Prostate gland (tissue), 2 donors: ENCODE results near the gene TAS2R31. TPM values are rescaled to one million over a fixed set of nuclear protein-coding genes. Genes with fewer than 3 reads are reported as not detected.
"Not testable (repeated sequence)": the region's sequence is repeated elsewhere in the genome, so short reads cannot be mapped to it uniquely, and the experiment has no call there.

ENCODE experiments used
- DNase-seq: peaks from one replicate; pipeline ENCODE4 v3.0.0-alpha.2; 2019; ENCODE audit warnings: low spot score
- H3K27ac ChIP-seq, 2 donors: fragments of 200-600 bp; sonication (generic); 2 replicates each; pipeline ENCODE4 v1.5.1; 2017 to 2019
- H3K27me3 ChIP-seq: fragments of 200-600 bp; sonication (generic); replicated peaks from 2 replicates; pipeline ENCODE4 v1.5.1; 2019; ENCODE audit not compliant: insufficient read depth
- H3K36me3 ChIP-seq, 2 donors: fragments of 200-600 bp; sonication (generic); 1 replicate in 1 of 2; 2 replicates in 1 of 2; pipeline versions ENCODE4 v1.5.1 to v1.8.1; 2017 to 2019
- H3K4me1 ChIP-seq: fragments of 200-600 bp; sonication (generic); replicated peaks from 2 replicates; pipeline ENCODE4 v1.5.1; 2019
- H3K4me3 ChIP-seq, 2 donors: fragments of 200-600 bp; sonication (generic); 2 replicates each; pipeline ENCODE4 v1.5.1; 2017 to 2019
- H3K9me3 ChIP-seq: fragments of 200-600 bp; sonication (generic); 2 replicates; pipeline ENCODE4 v1.5.1; 2017
- CTCF ChIP-seq, 4 experiments: fragments of 200-600 bp in 2 of 4; fragments of 450-650 bp in 2 of 4; sonication (generic) in 2 of 4; IDR thresholded peaks; 1 replicate in 3 of 4; 2 replicates in 1 of 4; pipeline ENCODE4 v1.5.1; 2016 to 2019; ENCODE audit warnings: antibody characterized with exemption in 4 of 4, mild to moderate bottlenecking in 2 of 4, moderate library complexity in 2 of 4
- POLR2A ChIP-seq: fragments of 450-650 bp; IDR thresholded peaks from one replicate; pipeline ENCODE4 v1.6.1; 2016; ENCODE audit warnings: antibody characterized with exemption, mild to moderate bottlenecking
- POLR2AphosphoS5 ChIP-seq: sonication (generic); formaldehyde crosslinking; IDR thresholded peaks from one replicate; pipeline ENCODE4 v1.6.1; 2017; ENCODE audit warnings: antibody characterized with exemption
- WGBS: methylation state at CpG from one replicate; pipeline ENCODE4 v1.1.5; 2018; 5-methylcytosine and 5-hydroxymethylcytosine counted together
- intact Hi-C: fragments of 100-400 bp; cut with DNase I; formaldehyde crosslinking; loops from one replicate; pipeline ENCODE4 v1.14.2; 2022
- total RNA-seq, 2 donors: library from RNA; depleted of rRNA; stranded (reverse); fragments of >200 nt; gene quantifications; one replicate each; pipeline ENCODE4 v1.1.0, GENCODE V29; 2016

Gene TAS2R31
- total RNA-seq, 2 donors from 2014 or later, result 0.59 to 5.1 TPM

DNA sequence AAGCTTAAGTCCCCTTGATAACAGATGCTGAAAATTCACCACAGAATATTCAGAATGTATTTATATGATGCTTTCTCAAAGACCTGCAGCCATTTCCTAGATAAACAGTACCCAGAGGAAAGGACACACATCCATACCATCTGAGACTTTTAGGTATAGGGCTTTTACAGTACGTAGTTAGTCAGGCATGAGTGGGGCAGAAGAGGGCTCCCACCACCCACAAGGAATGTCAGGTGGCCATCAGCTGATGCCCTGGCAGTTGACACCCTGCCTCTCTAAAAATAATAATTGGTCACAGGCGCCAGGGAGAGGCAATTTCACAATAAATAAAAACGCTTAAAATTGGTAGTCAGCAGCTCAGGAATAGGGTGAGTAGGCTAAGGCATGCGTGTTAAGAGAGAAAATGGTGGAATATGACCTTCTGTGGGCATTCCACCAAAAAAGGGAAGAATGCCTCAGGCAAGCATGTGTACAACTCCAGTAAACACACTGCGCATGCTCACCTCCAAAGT lies 38.7 kb upstream of the TAS2R31 start:
- H3K36me3 ChIP-seq, result no peaks in the 10 kb centered on the region
- no peaks in the 10 kb centered on the region for H3K4me1 ChIP-seq
- no peak for DNase-seq
- 92% methylated on average over 5 of the region's 5 CpGs for WGBS
- no peak for TF ChIP-seq POLR2A
- H3K9me3 ChIP-seq, result no peaks in the 10 kb centered on the region
- no peak overlapping the region for H3K27ac ChIP-seq
- intact Hi-C loops, result no loop called here
- no peaks in the 10 kb centered on the region for H3K27me3 ChIP-seq
- H3K4me3 ChIP-seq, result no peak overlapping the region

- Histone ChIP-seq H3K4me1 (no peaks in the 10 kb centered on the region), H3K27ac (no peak overlapping the region), H3K9me3 (no peaks in the 10 kb centered on the region), H3K27me3 (no peaks in the 10 kb centered on the region), H3K4me3 (no peak overlapping the region), H3K36me3 (no peaks in the 10 kb centered on the region)
- 75% methylated on average over 2 of the region's 2 CpGs for WGBS
- intact Hi-C loops, result no loop called here
- DNase-seq, result no peak
- TF ChIP-seq CTCF (IDR thresholded peaks at IDR 0.05) (no peak), POLR2AphosphoS5 (no peak), POLR2A (no peak)
Measured at GRCh38 chr12:11067514-11067913, 36.3 kb upstream of the TAS2R31 start.

DNA sequence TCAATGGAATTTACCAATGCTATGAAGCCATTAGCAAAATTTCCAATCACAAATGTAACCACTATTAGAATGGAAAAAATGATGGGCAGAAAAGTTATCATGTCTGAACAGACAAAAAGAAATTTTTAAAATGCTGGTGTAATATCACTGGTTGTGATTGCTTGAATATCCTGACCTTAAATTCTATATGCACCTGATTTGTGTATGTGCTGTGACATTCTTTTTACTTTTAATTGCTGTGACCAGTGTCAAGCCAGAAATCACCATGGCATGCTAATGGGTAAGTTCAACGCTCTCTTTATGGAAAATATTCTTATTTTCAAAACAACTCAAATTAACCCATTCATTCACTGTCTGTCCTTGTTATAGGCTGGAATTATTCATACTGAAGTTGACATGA lies 31.0 kb upstream of the TAS2R31 start, which contains the start of gene TAS2R46:
TAS2R46 (minus strand) TSS at position 101 of the 400 bp plus-strand sequence; CDS start at position 101, 0 bp downstream.
- intact Hi-C loops, H3K36me3 ChIP-seq, H3K4me3 ChIP-seq, H3K4me1 ChIP-seq, H3K27ac ChIP-seq, H3K9me3 ChIP-seq, DNase-seq, H3K27me3 ChIP-seq: not testable (repeated sequence)
- WGBS, result 97% methylated on average over 1 of the region's 1 CpG

DNA sequence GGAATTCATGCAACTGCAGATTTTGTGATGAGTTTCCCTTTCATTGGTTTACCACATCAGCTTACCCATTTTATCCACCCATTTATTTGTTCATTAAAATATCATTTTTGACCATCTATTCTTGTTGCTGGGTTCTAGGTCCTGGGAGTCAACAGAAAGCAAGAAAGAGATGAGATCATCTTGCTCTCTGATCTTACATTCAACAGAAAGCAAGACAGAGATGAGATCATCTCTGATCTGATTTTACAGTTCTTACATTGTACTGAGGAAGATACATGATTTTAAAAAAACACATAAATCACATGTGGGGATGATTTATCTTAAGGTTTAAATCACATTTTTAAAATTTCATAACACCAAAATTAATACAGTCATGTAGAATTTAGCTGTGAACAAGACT lies 28.6 kb upstream of the TAS2R31 start:
- no peaks in the 10 kb centered on the region for H3K27me3 ChIP-seq
- no peak overlapping the region for H3K4me3 ChIP-seq
- DNase-seq, result no peak
- H3K27ac ChIP-seq, result no peak overlapping the region
- H3K36me3 ChIP-seq, result no peaks in the 10 kb centered on the region
- no peaks in the 10 kb centered on the region for H3K4me1 ChIP-seq
- no peaks in the 10 kb centered on the region for H3K9me3 ChIP-seq
- intact Hi-C loops, result no loop called here
- no peak for TF ChIP-seq POLR2A
- TF ChIP-seq POLR2AphosphoS5, result no peak
- TF ChIP-seq CTCF (IDR thresholded peaks at IDR 0.05), result no peak

- Histone ChIP-seq H3K9me3 (no peaks in the 10 kb centered on the region), H3K27me3 (no peaks in the 10 kb centered on the region), H3K4me3 (no peak overlapping the region), H3K36me3 (no peaks in the 10 kb centered on the region), H3K27ac (no peak overlapping the region), H3K4me1 (no peaks in the 10 kb centered on the region)
- no peak for TF ChIP-seq POLR2AphosphoS5
- no peak for TF ChIP-seq CTCF (IDR thresholded peaks at IDR 0.05)
- no peak for TF ChIP-seq POLR2A
- intact Hi-C loops, result no loop called here
- DNase-seq, result no peak
- WGBS, result 95% methylated on average over 3 of the region's 3 CpGs
Measured at GRCh38 chr12:11059041-11059440, 27.8 kb upstream of the TAS2R31 start.

DNA sequence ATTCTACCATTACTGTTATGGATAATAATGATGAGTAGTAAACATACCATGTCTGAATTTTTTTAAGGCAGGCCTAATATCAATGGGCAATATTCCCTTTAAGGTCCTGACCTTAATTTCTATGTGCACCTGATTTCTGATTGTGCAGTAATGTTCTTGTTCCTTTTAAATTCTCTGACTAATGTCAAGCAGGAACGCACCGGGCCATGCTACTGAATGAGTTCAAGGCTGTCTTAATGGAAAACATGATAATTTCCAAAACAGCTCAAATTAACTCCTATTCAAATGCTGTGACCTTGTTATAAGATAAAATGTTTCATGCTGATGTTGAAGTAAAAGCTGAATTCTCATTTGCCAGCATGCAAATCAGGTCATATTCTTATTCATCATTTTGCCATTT lies 24.1 kb upstream of the TAS2R31 start:
- TF ChIP-seq POLR2A (no peak), POLR2AphosphoS5 (no peak), CTCF (IDR thresholded peaks at IDR 0.05) (no peak)
- DNase-seq, result no peak
- intact Hi-C loops, result no loop called here
- WGBS, result 96% methylated on average over 2 of the region's 2 CpGs
- Histone ChIP-seq H3K36me3 (no peaks in the 10 kb centered on the region), H3K4me1 (no peaks in the 10 kb centered on the region), H3K27ac (no peak overlapping the region), H3K27me3 (no peaks in the 10 kb centered on the region), H3K9me3 (no peaks in the 10 kb centered on the region), H3K4me3 (no peak overlapping the region)

- H3K27ac ChIP-seq, DNase-seq, H3K27me3 ChIP-seq, intact Hi-C loops, H3K36me3 ChIP-seq, H3K9me3 ChIP-seq, H3K4me1 ChIP-seq, H3K4me3 ChIP-seq: not testable (repeated sequence)
- WGBS, result 96% methylated on average over 7 of the region's 7 CpGs
Measured at GRCh38 chr12:11049806-11050531, 18.8 kb upstream of the TAS2R31 start.

DNA sequence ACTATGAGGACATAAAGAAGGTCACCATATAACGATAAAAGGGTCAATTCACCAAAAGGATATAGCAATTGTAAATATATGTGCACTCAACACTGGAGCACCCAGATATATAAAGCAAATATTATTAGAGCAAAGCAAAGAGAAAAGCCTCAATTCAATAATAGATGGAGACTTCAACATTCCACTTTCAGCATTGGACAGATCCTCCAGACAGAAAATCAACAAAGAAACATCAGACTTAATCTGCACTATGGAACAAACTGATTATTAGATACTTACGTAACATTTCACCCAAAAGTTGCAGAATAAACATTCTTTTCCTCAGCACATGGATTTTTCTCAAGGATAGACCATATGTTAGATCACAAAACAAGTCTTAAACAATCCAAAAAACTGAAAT lies 10.2 kb upstream of the TAS2R31 start:
- DNase-seq, result not testable (repeated sequence)

More for the DNA sequence above, 10.2 kb upstream of the TAS2R31 start:
- H3K27ac ChIP-seq, H3K27me3 ChIP-seq, intact Hi-C loops, H3K4me3 ChIP-seq, H3K36me3 ChIP-seq, H3K9me3 ChIP-seq, H3K4me1 ChIP-seq: not testable (repeated sequence)
- 97% methylated on average over 2 of the region's 2 CpGs for WGBS
